Medulla oblongata (tissue), 1 donor: ENCODE results near the gene DPH7.
"Not testable (repeated sequence)": the region's sequence is repeated elsewhere in the genome, so short reads cannot be mapped to it uniquely, and the experiment has no call there.

Source experiments
- DNase-seq: peaks from one replicate; pipeline ENCODE4 v3.0.0-alpha.2; 2015; ENCODE audit errors: extremely low spot score

Gene DPH7

GRCh38 chr9:137606005-137606621 lies 27.4 kb upstream of the DPH7 start:
- DNase-seq = no peak

GRCh38 chr9:137605121-137606004 lies 26.6 kb upstream of the DPH7 start, which contains the start of gene ARRDC1:
Gene ARRDC1 (plus strand): TSS chr9:137605686. CDS start chr9:137605718, 32 bp downstream.
- peak; percentile 90 for DNase-seq

- no peak for DNase-seq
These were observed 25.8 kb upstream of the DPH7 start for GRCh38 chr9:137604345-137605086.

- no peak for DNase-seq
These were observed 25.2 kb upstream of the DPH7 start for GRCh38 chr9:137603879-137604278.

GRCh38 chr9:137602661-137603060 lies 23.9 kb upstream of the DPH7 start:
- DNase-seq = peak; percentile 59

- no peak for DNase-seq
These were observed 20.2 kb upstream of the DPH7 start for GRCh38 chr9:137598943-137599342.

GRCh38 chr9:137596577-137596976 lies 17.9 kb upstream of the DPH7 start:
- DNase-seq = not testable (repeated sequence)

GRCh38 chr9:137593176-137593575 lies 14.5 kb upstream of the DPH7 start:
- DNase-seq = no peak

- DNase-seq = no peak
These were observed 14.0 kb upstream of the DPH7 start for GRCh38 chr9:137592767-137593166.

- peak; percentile 90 for DNase-seq
These were observed 12.0 kb upstream of the DPH7 start, which contains the start of gene ZMYND19 for GRCh38 chr9:137590469-137591383. Gene ZMYND19 (minus strand): TSS chr9:137590512. CDS start chr9:137590263, 249 bp downstream.

GRCh38 chr9:137590123-137590468 lies 11.4 kb upstream of the DPH7 start:
- DNase-seq = no peak

GRCh38 chr9:137589441-137590122 lies 10.9 kb upstream of the DPH7 start:
- DNase-seq = no peak

- DNase-seq = no peak
These were observed 10.2 kb upstream of the DPH7 start for GRCh38 chr9:137588891-137589290.

GRCh38 chr9:137588311-137588710 lies 9.6 kb upstream of the DPH7 start:
- DNase-seq = no peak

- no peak for DNase-seq
These were observed 8.1 kb upstream of the DPH7 start for GRCh38 chr9:137586854-137587253.

GRCh38 chr9:137583957-137584356 lies 5.2 kb upstream of the DPH7 start:
- DNase-seq = no peak

- DNase-seq = no peak
These were observed 4.6 kb upstream of the DPH7 start for GRCh38 chr9:137583347-137583746.

GRCh38 chr9:137582286-137582860 lies 3.6 kb upstream of the DPH7 start:
- no peak for DNase-seq

- no peak for DNase-seq
These were observed 2.9 kb upstream of the DPH7 start for GRCh38 chr9:137581361-137582285.
